AG04450 (cell line): ENCODE data around the gene RRP8. TPM values are rescaled to one million over a fixed set of nuclear protein-coding genes. Genes with fewer than 3 reads are reported as not detected.

ENCODE experiments used
- CTCF ChIA-PET: fragments of 300-600, 350-600 bp; formaldehyde crosslinking; extraction: SDS; loops from one replicate; lab custom pipeline; 2022; ENCODE audit warnings: antibody characterized with exemption, inconsistent platforms; lab: Charles Lee
- POLR2A ChIA-PET: fragments of 350-600 bp; formaldehyde crosslinking; extraction: SDS; loops from one replicate; lab custom pipeline; 2021; ENCODE audit warnings: antibody characterized with exemption, inconsistent platforms; lab: Yijun Ruan, JAX
- DNase-seq: peaks from one replicate; pipeline ENCODE4 v3.0.0-alpha.2; 2011; ENCODE audit warnings: low read depth, low spot score
- H3K27ac ChIP-seq: one replicate; pipeline ENCODE4 v1.5.1; 2012; ENCODE audit warnings: low read depth, low read length, control low read depth
- H3K27me3 ChIP-seq: one replicate; pipeline ENCODE4 v1.6.0; 2012; ENCODE audit warnings: low read length; ENCODE audit not compliant: control insufficient read depth, insufficient read depth
- H3K4me3 ChIP-seq: 2 replicates; pipeline ENCODE4 v1.5.1; 2011; ENCODE audit warnings: mild to moderate bottlenecking, low read depth, low read length, control low read depth
- H3K9me3 ChIP-seq: 2 replicates; pipeline ENCODE4 v1.5.1; 2012; ENCODE audit warnings: low read length; ENCODE audit not compliant: control insufficient read depth, insufficient read depth
- CTCF ChIP-seq: IDR thresholded peaks from 2 replicates; pipeline ENCODE4 v1.5.1; 2011; ENCODE audit warnings: low read depth, low read length, control low read depth, inconsistent platforms
- polyA plus RNA-seq: library from polyadenylated mRNA; depleted of rRNA; stranded (reverse); fragments of >200 nt; gene quantifications from 2 replicates; pipeline ENCODE4 v1.2.3, GENCODE V29; 2011

RRP8 gene
- polyA plus RNA-seq, 1 experiment, result 16.3 TPM

- TF ChIP-seq CTCF, result no peak
- CTCF ChIA-PET, result no interaction called here
- H3K9me3 ChIP-seq, result no peaks in the 10 kb centered on the region
- no peak for DNase-seq
- POLR2A ChIA-PET, result no interaction called here
- no peak overlapping the region for H3K4me3 ChIP-seq
- H3K27ac ChIP-seq, result no peak overlapping the region
- no peaks in the 10 kb centered on the region for H3K27me3 ChIP-seq
Observed at GRCh38 chr11:6565325-6565724, 38.1 kb downstream of the RRP8 start.

- ChIA-PET POLR2A (no interaction called here), CTCF (interaction anchor here (1.2 kb wide), 1 partner anchor 32 kb away, joined by 6 read pairs; no protein-coding TSS in a partner anchor)
- Histone ChIP-seq H3K27ac (no peak overlapping the region), H3K9me3 (no peaks in the 10 kb centered on the region), H3K27me3 (no peaks in the 10 kb centered on the region), H3K4me3 (no peak overlapping the region)
- DNase-seq, result no peak
- no peak for TF ChIP-seq CTCF
Observed at GRCh38 chr11:6563667-6564066, 39.7 kb downstream of the RRP8 start.

GRCh38 chr11:6563121-6563619 is 40.2 kb downstream of the RRP8 start:
- ChIA-PET POLR2A (no interaction called here), CTCF (interaction anchor here (1.2 kb wide), 1 partner anchor 32 kb away, joined by 6 read pairs; no protein-coding TSS in a partner anchor)
- no peak for DNase-seq
- Histone ChIP-seq H3K27ac (no peak overlapping the region), H3K27me3 (no peaks in the 10 kb centered on the region), H3K4me3 (no peak overlapping the region), H3K9me3 (no peaks in the 10 kb centered on the region)
- no peak for TF ChIP-seq CTCF

GRCh38 chr11:6561288-6561687 is 42.1 kb downstream of the RRP8 start:
- TF ChIP-seq CTCF, result no peak
- ChIA-PET POLR2A (no interaction called here), CTCF (interaction anchor here (1.0 kb wide), 1 partner anchor 198 kb away, joined by 3 read pairs; no protein-coding TSS in a partner anchor)

GRCh38 chr11:6559369-6559768 is 44.0 kb downstream of the RRP8 start:
- Histone ChIP-seq H3K27me3 (no peaks in the 10 kb centered on the region), H3K27ac (no peak overlapping the region), H3K9me3 (no peaks in the 10 kb centered on the region), H3K4me3 (no peak overlapping the region)
- POLR2A ChIA-PET, result no interaction called here
- no peak for TF ChIP-seq CTCF
- CTCF ChIA-PET, result interaction anchor here (1.3 kb wide), 1 partner anchor 28 kb away, joined by 3 read pairs; no protein-coding TSS in a partner anchor
- DNase-seq, result no peak

More at GRCh38 chr11:6561288-6561687, 42.1 kb downstream of the RRP8 start:
- H3K27ac ChIP-seq, result no peak overlapping the region
- H3K27me3 ChIP-seq, result no peaks in the 10 kb centered on the region
- DNase-seq, result no peak
- H3K4me3 ChIP-seq, result no peak overlapping the region
- H3K9me3 ChIP-seq, result no peaks in the 10 kb centered on the region
